Breast epithelium (tissue), 4 donors: ENCODE measurements around the gene SPRED2. TPM values are rescaled to one million over a fixed set of nuclear protein-coding genes. Genes with fewer than 3 reads are reported as not detected.
A peak's percentile ranks its signal among the peaks of the same experiment; 100 is the strongest.

ENCODE experiments used
- DNase-seq, 2 donors: peaks; one replicate each; pipeline ENCODE4 v3.0.0-alpha.2; 2019; ENCODE audit warnings: low spot score in 2 of 2
- H3K27ac ChIP-seq, 2 donors: fragments of 200-600 bp; sonication (generic) in 1 of 2; one replicate each; pipeline ENCODE4 v1.5.1; 2016 to 2019; ENCODE audit warnings: mild to moderate bottlenecking in 1 of 2
- H3K27me3 ChIP-seq, 2 donors: fragments of 200-600 bp; sonication (generic) in 1 of 2; one replicate each; pipeline versions ENCODE4 v1.5.1 to v1.6.0; 2017 to 2019; ENCODE audit warnings: control low read depth in 1 of 2, mild to moderate bottlenecking in 1 of 2
- H3K36me3 ChIP-seq: fragments of 200-600 bp; one replicate; pipeline ENCODE4 v1.5.1; 2019
- H3K4me1 ChIP-seq, 2 donors: fragments of 200-600 bp; sonication (generic); one replicate each; pipeline ENCODE4 v1.5.1; 2016 to 2019; ENCODE audit warnings: control low read depth in 1 of 2
- H3K4me3 ChIP-seq, 3 donors: fragments of 200-600 bp; sonication (generic); 1 replicate in 2 of 3; 2 replicates in 1 of 3; pipeline ENCODE4 v1.5.1; 2016 to 2019; ENCODE audit warnings: mild to moderate bottlenecking in 3 of 3, moderate library complexity in 2 of 3
- H3K9me3 ChIP-seq, 2 donors: fragments of 200-600 bp; sonication (generic) in 1 of 2; one replicate each; pipeline ENCODE4 v1.5.1; 2016 to 2019; ENCODE audit warnings: control low read depth in 1 of 2
- CTCF ChIP-seq, 3 donors: fragments of 450-650 bp; IDR thresholded peaks; one replicate each; pipeline ENCODE4 v1.5.1; 2016 to 2017; ENCODE audit warnings: antibody characterized with exemption in 3 of 3, mild to moderate bottlenecking in 3 of 3, moderate library complexity in 3 of 3
- POLR2A ChIP-seq: fragments of 450-650 bp; IDR thresholded peaks from one replicate; pipeline ENCODE4 v1.6.1; 2016; ENCODE audit warnings: antibody characterized with exemption, mild to moderate bottlenecking, moderate library complexity
- POLR2AphosphoS5 ChIP-seq, 3 donors: sonication (generic); formaldehyde crosslinking; IDR thresholded peaks; one replicate each; pipeline ENCODE4 v1.6.1; 2017; ENCODE audit warnings: antibody characterized with exemption in 3 of 3
- intact Hi-C: fragments of 100-400 bp; cut with DNase I; formaldehyde crosslinking; loops from one replicate; pipeline ENCODE4 v1.15.1; 2023; ENCODE audit warnings: low total_unique reads
- total RNA-seq, 3 donors: library from RNA; depleted of rRNA; stranded (reverse); fragments of >200 nt; gene quantifications; one replicate each; pipeline ENCODE4 v1.1.0, GENCODE V29; 2016

Gene SPRED2
- total RNA-seq, 3 donors from 2014 or later = 14.6 to 25.2 (median 25.2) TPM

- DNase-seq = no peak
- Histone ChIP-seq H3K9me3 (no peaks in the 10 kb centered on the region), H3K4me3 (no peak overlapping the region), H3K27ac (no peak overlapping the region), H3K36me3 (no peaks in the 10 kb centered on the region), H3K27me3 (no peaks in the 10 kb centered on the region), H3K4me1 (no peaks in the 10 kb centered on the region)
- no peak for TF ChIP-seq CTCF (IDR thresholded peaks at IDR 0.05)
- no peak for TF ChIP-seq POLR2A
- TF ChIP-seq POLR2AphosphoS5 (IDR thresholded peaks at IDR 0.05) = no peak
- intact Hi-C loops = no loop called here
Observed at GRCh38 chr2:65443509-65444186, 11.2 kb upstream of the SPRED2 start.

GRCh38 chr2:65442420-65443020 is 10.1 kb upstream of the SPRED2 start:
- no peak overlapping the region for H3K27ac ChIP-seq
- H3K9me3 ChIP-seq = no peaks in the 10 kb centered on the region
- intact Hi-C loops = no loop called here
- H3K4me3 ChIP-seq = no peak overlapping the region
- no peak for TF ChIP-seq POLR2AphosphoS5 (IDR thresholded peaks at IDR 0.05)
- TF ChIP-seq CTCF (IDR thresholded peaks at IDR 0.05) = no peak
- no peak for TF ChIP-seq POLR2A
- H3K27me3 ChIP-seq = no peaks in the 10 kb centered on the region
- H3K4me1 ChIP-seq = no peaks in the 10 kb centered on the region
- no peaks in the 10 kb centered on the region for H3K36me3 ChIP-seq
- no peak for DNase-seq

DNA sequence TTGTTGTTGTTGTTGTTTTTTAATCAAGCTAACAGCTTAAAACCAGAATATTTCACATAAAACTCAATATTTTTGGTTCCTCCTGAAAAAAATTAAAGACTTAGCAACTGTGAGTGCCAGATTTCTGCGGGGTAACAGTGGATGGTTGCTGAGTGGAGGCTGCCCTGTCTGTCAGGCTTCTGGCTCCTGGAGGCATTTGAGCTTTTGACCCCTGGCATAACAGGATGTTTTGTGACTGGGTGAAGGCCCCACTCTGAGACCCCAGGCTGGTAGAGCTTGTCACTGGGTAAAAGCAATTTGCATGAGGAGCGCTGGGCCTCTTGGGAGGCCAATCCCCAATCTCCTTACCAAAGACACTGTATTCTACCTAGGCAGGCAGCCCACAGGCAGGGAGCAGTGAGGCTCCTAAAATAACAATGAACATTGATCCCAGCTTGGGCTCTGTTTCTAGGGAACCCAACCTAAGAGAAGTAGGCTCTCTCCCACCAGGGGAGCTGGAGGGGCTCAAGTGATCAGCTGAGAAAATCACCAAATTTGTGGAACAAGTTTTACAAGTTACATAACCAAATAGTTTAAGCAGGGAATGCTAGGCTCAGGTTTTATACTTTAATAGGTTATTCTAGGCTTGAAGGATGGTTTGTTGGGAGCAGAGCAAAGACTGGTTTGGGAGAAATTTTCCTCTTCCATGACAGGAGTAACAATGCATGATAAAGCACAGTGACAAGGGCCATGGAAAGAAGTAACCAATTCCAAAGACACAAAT is 5.9 kb upstream of the SPRED2 start:
- intact Hi-C loops = loop anchor here (10.0 kb wide), 1 partner anchor 134 kb away; no protein-coding TSS in a partner anchor

DNA sequence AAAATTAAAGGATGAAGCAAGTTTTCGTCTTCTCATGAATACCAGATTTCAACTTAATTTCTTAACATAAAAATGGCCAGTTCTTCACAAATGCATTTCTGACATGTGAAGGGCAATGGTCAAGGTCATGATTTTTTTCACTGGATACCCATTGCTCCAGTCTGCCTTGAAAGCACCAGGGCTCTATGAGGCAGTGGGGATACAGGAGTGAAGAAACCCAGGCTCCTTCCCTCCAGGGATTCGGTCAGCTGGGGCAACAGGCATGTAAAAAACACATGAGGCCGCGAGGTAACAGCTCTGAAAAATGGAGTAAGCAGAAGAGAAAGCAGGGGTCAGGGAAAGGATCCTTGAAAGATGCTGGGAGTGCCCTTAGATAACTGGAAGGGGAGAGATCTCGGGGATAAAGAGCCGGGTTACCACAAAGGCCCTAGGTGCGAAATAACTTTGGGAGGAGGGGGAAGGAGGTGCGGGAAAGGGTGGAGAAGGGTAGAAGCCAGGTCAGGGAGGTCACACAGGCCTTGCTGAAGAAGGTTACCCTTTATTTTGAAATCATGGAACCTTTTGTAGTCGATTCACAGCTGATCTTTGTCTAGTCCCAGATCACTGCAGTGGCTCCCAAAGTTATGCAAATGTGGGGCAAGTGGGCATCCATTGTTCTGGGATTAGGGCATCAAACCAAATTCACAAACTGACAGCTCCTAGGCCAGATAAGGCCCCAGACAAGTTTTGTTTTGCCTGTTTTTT is 5.2 kb upstream of the SPRED2 start:
- no peak for DNase-seq
- TF ChIP-seq POLR2AphosphoS5 (IDR thresholded peaks at IDR 0.05) (no peak), POLR2A (no peak), CTCF (IDR thresholded peaks at IDR 0.05) (no peak)
- Histone ChIP-seq H3K36me3 (no peaks in the 10 kb centered on the region), H3K9me3 (no peaks in the 10 kb centered on the region), H3K27me3 (no peaks in the 10 kb centered on the region), H3K27ac (peak overlapping the region; percentile 97 to 99), H3K4me1 (peaks cover 0 to 3% of the 10 kb centered on the region in 2 donors), H3K4me3 (no peak overlapping the region)
- intact Hi-C loops = loop anchor here (10.0 kb wide), 1 partner anchor 133 kb away; no protein-coding TSS in a partner anchor

More for the DNA sequence above, 5.9 kb upstream of the SPRED2 start:
- no peak overlapping the region for H3K27ac ChIP-seq
- DNase-seq = no peak
- H3K4me1 ChIP-seq = peaks cover 0 to 3% of the 10 kb centered on the region in 2 donors
- H3K27me3 ChIP-seq = no peaks in the 10 kb centered on the region
- H3K9me3 ChIP-seq = no peaks in the 10 kb centered on the region
- H3K36me3 ChIP-seq = no peaks in the 10 kb centered on the region
- no peak for TF ChIP-seq CTCF (IDR thresholded peaks at IDR 0.05)
- TF ChIP-seq POLR2A = no peak
- no peak for TF ChIP-seq POLR2AphosphoS5 (IDR thresholded peaks at IDR 0.05)
- H3K4me3 ChIP-seq = no peak overlapping the region
